Activated naive CD4-positive, alpha-beta T cell treated with anti-CD3 and anti-CD28 coated beads, Interleukin-2, amount 50 U/mL, for 24 hours (primary cell): ENCODE data around the gene TBC1D20.

Experiments used
- H3K27ac Mint-ChIP-seq: one replicate; pipeline ENCODE4 v1.8.0; 2021; ENCODE audit warnings: mild to moderate bottlenecking, mixed read lengths
- H3K27me3 Mint-ChIP-seq: one replicate; pipeline ENCODE4 v1.8.0; 2021; ENCODE audit warnings: mixed read lengths
- H3K36me3 Mint-ChIP-seq: one replicate; pipeline ENCODE4 v1.8.0; 2021; ENCODE audit warnings: mixed read lengths
- H3K4me1 Mint-ChIP-seq: one replicate; pipeline ENCODE4 v1.8.0; 2021; ENCODE audit warnings: mixed read lengths
- H3K4me3 Mint-ChIP-seq: one replicate; pipeline ENCODE4 v1.8.0; 2021; ENCODE audit warnings: mild to moderate bottlenecking, mixed read lengths
- H3K9me3 Mint-ChIP-seq: one replicate; pipeline ENCODE4 v1.8.0; 2021; ENCODE audit warnings: mixed read lengths

The TBC1D20 gene

DNA sequence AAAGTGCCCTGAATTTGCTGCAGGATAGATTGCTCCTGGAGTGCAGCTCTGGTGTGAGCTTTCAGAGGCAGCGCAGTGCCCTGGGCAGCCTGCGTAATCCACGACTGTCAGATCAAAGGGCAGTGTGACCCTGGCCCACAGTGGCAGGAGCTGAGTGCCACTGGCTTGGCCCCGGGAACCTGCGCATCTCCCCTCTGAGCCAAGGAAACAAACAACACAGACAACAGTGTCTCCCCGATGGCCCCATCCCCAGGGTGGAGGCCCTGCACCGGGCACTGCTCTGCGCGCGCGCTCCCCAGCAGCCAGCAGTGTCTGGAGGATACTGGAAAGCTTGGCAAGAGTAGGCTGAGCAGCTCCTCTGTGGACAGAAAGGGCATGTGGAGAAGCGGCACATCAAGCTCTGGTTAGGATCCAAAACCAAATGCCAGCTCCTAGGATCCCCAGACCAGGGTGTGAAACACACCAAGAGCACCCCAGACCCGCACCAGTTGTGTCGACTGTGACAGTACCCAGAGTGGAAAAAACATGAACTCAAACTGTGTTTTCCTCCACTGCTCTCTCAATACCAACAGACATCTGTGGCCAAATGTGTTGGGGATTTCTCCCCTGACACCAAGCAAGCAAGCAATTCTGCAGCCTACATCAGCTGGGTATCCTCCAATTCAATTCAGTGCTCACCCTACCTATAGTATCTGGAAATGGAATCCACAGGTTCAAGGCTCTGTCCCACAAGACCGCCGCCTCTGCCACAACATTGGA is 27.5 kb downstream of the TBC1D20 start:
- H3K9me3 Mint-ChIP-seq, result no peaks in the 10 kb centered on the region
- H3K36me3 Mint-ChIP-seq, result peaks cover 28% of the 10 kb centered on the region
- H3K4me3 Mint-ChIP-seq, result peak overlapping the region; percentile 20
- H3K4me1 Mint-ChIP-seq, result peaks cover 82% of the 10 kb centered on the region
- peak overlapping the region; percentile 46 for H3K27ac Mint-ChIP-seq
- no peaks in the 10 kb centered on the region for H3K27me3 Mint-ChIP-seq

DNA sequence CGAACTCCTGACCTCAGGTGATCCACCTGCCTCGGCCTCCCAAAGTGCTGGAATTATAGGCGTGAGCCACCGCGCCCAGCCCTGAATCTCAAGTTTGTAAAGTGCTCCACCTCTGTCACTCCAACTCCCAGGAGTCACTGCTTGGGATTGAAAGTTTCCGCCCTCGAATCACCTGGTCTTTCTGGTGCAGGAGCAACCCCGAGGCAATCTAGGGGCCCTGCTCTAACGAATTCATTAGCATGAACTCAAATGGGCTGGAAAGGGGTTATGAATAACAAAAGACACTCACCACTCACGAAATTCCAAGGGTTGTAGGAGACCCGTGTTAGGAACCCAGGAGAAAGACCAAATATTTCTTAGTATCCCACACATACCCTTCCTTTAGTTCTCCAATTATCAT is 28.1 kb downstream of the TBC1D20 start:
- Mint-ChIP-seq H3K4me3 (peak overlapping the region; percentile 69), H3K36me3 (peaks cover 23% of the 10 kb centered on the region), H3K9me3 (no peaks in the 10 kb centered on the region), H3K4me1 (peaks cover 76% of the 10 kb centered on the region), H3K27ac (peak overlapping the region; percentile 95), H3K27me3 (no peaks in the 10 kb centered on the region)

DNA sequence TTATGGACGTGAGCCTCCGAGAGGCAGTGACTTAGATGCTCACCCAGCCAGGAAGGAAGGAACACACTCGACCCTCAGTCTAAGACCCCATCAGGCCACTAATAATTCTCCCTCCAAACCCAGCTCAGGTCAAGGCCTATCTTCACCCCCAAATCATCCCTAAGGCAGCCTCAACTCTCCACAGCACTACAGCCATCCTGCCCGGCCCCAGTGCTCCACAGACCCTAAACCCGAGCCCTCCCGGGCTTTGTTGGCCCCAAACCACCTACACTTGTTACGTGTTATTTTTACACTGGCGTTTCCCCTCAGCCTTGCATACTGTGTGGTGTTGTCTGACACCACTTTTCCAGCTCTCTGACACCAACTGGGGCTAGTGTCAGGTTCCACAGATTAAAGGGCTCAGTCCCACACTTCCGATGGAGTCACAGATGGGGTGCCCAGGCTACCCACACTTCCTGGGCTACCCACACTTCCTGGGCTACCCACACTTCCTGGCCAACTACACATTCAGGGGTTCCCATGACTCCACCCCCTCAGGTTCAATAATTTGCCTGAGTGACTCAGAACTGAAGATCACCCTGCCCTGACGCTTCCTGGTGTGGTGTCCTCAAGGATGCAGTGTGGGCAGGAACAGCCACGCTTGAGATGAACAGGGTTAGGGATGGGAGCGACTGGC is 28.9 kb downstream of the TBC1D20 start:
- Mint-ChIP-seq H3K9me3 (no peaks in the 10 kb centered on the region), H3K36me3 (peaks cover 16% of the 10 kb centered on the region), H3K4me1 (peaks cover 68% of the 10 kb centered on the region), H3K4me3 (peak overlapping the region; percentile 69), H3K27me3 (no peaks in the 10 kb centered on the region), H3K27ac (peak overlapping the region; percentile 95)

DNA sequence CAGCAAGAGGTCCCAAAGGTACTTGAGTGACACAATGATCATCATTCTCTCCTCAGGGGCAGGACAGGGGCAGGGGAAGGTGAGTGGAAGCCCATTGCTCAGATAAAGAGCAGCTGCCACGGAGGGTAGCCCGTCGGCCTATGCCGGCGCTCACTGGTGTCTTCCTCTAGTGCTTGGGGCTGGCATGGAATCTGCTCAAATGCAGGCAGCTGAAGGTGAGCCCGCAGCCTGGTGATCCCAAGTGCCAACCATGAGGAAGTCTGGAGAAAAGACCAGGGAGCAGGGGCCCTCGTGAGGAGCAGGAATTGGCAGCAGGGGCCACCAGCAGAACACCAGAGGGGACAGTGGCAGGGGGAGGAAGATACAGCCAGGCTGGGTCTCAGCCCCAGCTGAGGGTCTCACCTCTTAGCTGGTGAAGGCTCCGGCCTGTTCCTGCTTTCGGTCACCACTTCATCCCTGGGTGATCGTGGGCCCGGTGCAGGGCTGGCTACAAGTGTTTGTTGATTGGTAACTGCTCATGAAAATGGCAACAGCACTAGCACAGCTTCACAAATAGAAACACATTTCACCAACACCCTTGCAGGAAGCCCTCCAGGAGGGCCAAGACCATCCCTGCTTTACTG is 29.5 kb downstream of the TBC1D20 start:
- Mint-ChIP-seq H3K36me3 (peaks cover 16% of the 10 kb centered on the region), H3K27me3 (no peaks in the 10 kb centered on the region), H3K4me3 (peak overlapping the region; percentile 69), H3K4me1 (peaks cover 62% of the 10 kb centered on the region), H3K9me3 (no peaks in the 10 kb centered on the region), H3K27ac (peak overlapping the region; percentile 95)

DNA sequence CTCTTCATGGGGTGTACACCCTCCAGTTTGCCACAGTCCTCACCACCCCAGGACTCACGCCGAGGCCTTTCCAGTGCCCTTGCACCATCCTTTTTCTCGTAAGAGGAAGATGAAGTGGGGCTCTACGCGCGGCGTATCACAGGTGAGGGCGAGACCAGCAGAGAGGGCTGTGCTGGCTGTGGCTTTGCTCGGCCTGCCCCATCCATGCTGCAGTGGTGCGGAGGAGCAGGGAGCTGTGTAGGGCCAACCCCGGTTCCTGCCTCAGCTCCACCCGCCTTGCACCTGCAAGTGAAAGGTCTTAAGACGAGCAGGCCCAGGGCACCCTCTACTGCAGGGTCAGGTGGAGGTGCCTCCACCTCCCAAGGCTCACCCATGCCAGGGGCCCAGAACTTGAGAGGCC is 30.1 kb downstream of the TBC1D20 start:
- Mint-ChIP-seq H3K36me3 (peaks cover 12% of the 10 kb centered on the region), H3K4me3 (peak overlapping the region; percentile 42), H3K27me3 (no peaks in the 10 kb centered on the region), H3K27ac (peak overlapping the region; percentile 95), H3K4me1 (peaks cover 60% of the 10 kb centered on the region), H3K9me3 (no peaks in the 10 kb centered on the region)

GRCh38 chr20:431012-431904 is 31.1 kb downstream of the TBC1D20 start:
- H3K9me3 Mint-ChIP-seq, result no peaks in the 10 kb centered on the region
- H3K27ac Mint-ChIP-seq, result peak overlapping the region; percentile 95
- peaks cover 63% of the 10 kb centered on the region for H3K4me1 Mint-ChIP-seq
- H3K36me3 Mint-ChIP-seq, result peaks cover 13% of the 10 kb centered on the region
- H3K4me3 Mint-ChIP-seq, result peak overlapping the region; percentile 68
- H3K27me3 Mint-ChIP-seq, result no peaks in the 10 kb centered on the region

- no peaks in the 10 kb centered on the region for H3K27me3 Mint-ChIP-seq
- H3K36me3 Mint-ChIP-seq, result peaks cover 9% of the 10 kb centered on the region
- no peaks in the 10 kb centered on the region for H3K9me3 Mint-ChIP-seq
- no peak overlapping the region for H3K4me3 Mint-ChIP-seq
- peak overlapping the region; percentile 95 for H3K27ac Mint-ChIP-seq
- peaks cover 58% of the 10 kb centered on the region for H3K4me1 Mint-ChIP-seq
These were observed 32.0 kb downstream of the TBC1D20 start for GRCh38 chr20:430091-430999.

- Mint-ChIP-seq H3K36me3 (peaks cover 21% of the 10 kb centered on the region), H3K27ac (no peak overlapping the region), H3K9me3 (no peaks in the 10 kb centered on the region), H3K4me1 (peaks cover 51% of the 10 kb centered on the region), H3K27me3 (no peaks in the 10 kb centered on the region), H3K4me3 (no peak overlapping the region)
These were observed 33.6 kb downstream of the TBC1D20 start for GRCh38 chr20:428658-429200.

- Mint-ChIP-seq H3K9me3 (no peaks in the 10 kb centered on the region), H3K4me3 (no peak overlapping the region), H3K27ac (no peak overlapping the region), H3K36me3 (peaks cover 17% of the 10 kb centered on the region), H3K4me1 (peaks cover 44% of the 10 kb centered on the region), H3K27me3 (no peaks in the 10 kb centered on the region)
These were observed 34.3 kb downstream of the TBC1D20 start for GRCh38 chr20:427849-428657.

DNA sequence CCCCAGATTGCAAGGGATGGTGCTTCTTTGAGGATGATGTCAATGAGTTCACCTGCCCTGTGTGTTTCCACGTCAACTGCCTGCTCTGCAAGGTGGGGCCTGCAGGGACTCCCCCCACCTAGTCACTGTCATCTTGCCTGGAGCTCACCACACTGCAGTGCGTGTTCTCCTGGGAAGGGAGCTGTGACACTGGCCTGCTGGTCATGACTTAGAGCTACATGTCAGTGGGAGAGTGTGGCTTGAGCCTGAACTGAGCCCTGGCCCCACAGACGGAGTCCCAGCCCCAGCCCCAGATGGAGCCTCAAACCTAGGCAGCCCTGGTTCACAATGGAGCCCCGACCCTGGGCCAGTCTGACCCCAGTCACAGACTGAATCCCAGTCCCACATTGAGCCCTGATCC is 34.9 kb downstream of the TBC1D20 start:
- H3K9me3 Mint-ChIP-seq, result no peaks in the 10 kb centered on the region
- no peaks in the 10 kb centered on the region for H3K27me3 Mint-ChIP-seq
- no peak overlapping the region for H3K4me3 Mint-ChIP-seq
- peaks cover 17% of the 10 kb centered on the region for H3K36me3 Mint-ChIP-seq
- peaks cover 38% of the 10 kb centered on the region for H3K4me1 Mint-ChIP-seq
- H3K27ac Mint-ChIP-seq, result no peak overlapping the region

- H3K4me3 Mint-ChIP-seq, result no peak overlapping the region
- H3K27me3 Mint-ChIP-seq, result no peaks in the 10 kb centered on the region
- H3K27ac Mint-ChIP-seq, result no peak overlapping the region
- no peaks in the 10 kb centered on the region for H3K9me3 Mint-ChIP-seq
- peaks cover 35% of the 10 kb centered on the region for H3K4me1 Mint-ChIP-seq
- peaks cover 20% of the 10 kb centered on the region for H3K36me3 Mint-ChIP-seq
These were observed 35.8 kb downstream of the TBC1D20 start for GRCh38 chr20:426566-426965.

- no peaks in the 10 kb centered on the region for H3K9me3 Mint-ChIP-seq
- peaks cover 27% of the 10 kb centered on the region for H3K36me3 Mint-ChIP-seq
- H3K27ac Mint-ChIP-seq, result peak overlapping the region; percentile 25
- peaks cover 25% of the 10 kb centered on the region for H3K4me1 Mint-ChIP-seq
- H3K4me3 Mint-ChIP-seq, result no peak overlapping the region
- no peaks in the 10 kb centered on the region for H3K27me3 Mint-ChIP-seq
These were observed 40.6 kb downstream of the TBC1D20 start for GRCh38 chr20:421685-422250.

DNA sequence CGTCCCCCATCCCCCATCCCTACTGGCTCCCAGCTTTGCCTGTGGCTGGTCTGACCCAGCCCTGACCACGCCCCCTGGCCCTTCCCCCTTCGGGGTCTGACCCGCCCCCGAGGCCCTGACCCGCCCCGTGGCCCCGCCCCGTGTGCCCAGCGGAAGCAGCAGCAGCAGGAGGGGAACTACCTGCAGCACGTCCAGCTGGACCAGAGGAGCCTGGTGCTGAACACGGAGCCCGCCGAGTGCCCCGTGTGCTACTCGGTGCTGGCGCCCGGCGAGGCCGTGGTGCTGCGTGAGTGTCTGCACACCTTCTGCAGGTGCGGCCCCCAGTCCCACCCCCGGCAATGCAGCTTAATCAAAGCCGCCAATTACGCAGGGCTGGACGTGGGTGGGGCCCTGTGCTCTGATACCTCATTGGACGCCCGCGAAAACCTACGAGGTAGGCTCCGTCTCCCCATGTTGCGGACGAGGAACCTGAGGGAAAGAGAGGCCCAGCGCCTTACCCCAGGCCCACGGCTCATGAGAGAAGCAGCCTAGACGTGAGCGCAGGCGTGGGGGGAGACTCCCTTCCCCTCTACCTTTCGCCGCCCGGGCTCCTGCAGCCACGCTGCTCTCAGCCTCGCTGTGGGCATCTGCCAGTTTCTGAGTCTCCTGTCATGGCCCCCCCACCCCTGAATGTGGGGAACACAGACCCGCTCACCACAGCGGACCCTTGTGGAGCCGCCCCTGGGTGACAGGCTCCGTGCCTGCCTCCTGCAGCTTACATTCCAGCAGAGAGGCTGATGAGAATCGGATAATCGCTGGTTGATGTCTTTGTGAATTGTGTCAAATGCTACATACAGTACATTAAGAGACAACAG is 41.4 kb downstream of the TBC1D20 start:
- Mint-ChIP-seq H3K36me3 (peaks cover 24% of the 10 kb centered on the region), H3K27ac (peak overlapping the region; percentile 4), H3K9me3 (no peaks in the 10 kb centered on the region), H3K27me3 (no peaks in the 10 kb centered on the region), H3K4me3 (no peak overlapping the region), H3K4me1 (peaks cover 24% of the 10 kb centered on the region)
